ENCODE measurements around the gene FKRP. TPM values are rescaled to one million over a fixed set of nuclear protein-coding genes. Genes with fewer than 3 reads are reported as not detected.
"Not testable (repeated sequence)": the region's sequence is repeated elsewhere in the genome, so short reads cannot be mapped to it uniquely, and the experiment has no call there.

Gene FKRP
- total RNA-seq, 1 donor, result 19.1 TPM

DNA sequence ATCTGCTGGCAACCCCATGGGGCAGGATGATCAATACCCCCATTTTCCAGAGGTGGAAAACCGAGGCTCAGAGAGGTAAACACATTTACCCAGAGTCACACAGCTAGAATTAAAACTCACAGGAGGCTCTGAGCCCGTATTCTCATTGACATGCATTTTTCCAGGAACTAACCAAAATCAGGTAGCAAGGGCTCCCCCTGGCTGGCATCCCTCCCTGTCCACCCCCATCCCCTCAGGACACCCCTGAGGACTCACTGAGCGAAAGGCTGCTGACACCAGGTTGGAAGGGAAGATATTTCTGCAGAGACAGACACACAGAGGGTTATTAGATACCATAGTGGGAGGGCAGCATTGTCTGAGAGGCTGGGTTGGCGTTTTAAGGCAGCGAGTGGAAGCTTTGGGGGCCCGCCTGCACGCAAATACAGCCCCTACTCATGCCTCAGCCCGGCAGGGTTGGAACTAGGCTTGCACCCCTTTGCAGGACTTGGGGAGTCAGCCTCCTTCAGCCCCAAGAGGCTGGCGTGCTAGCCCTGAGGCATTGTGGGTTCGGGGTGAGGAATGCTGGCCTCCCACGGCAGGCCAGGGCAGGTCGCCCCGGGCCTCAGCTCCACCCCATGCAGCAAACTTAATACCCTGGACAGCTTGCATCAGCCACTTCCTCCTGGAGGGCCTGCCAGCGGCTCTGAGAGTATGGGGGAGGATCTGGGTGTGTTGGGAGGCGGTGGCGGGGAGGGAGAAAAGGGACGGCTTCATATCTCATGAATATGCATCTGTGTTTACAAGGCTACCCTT lies 38.6 kb downstream of the FKRP start:
- DNase-seq (ENCODE audit: low read depth in 2 of 3, low spot score in 2 of 3), result peak in 2 of 3 donors; percentile 64 to 73

DNA sequence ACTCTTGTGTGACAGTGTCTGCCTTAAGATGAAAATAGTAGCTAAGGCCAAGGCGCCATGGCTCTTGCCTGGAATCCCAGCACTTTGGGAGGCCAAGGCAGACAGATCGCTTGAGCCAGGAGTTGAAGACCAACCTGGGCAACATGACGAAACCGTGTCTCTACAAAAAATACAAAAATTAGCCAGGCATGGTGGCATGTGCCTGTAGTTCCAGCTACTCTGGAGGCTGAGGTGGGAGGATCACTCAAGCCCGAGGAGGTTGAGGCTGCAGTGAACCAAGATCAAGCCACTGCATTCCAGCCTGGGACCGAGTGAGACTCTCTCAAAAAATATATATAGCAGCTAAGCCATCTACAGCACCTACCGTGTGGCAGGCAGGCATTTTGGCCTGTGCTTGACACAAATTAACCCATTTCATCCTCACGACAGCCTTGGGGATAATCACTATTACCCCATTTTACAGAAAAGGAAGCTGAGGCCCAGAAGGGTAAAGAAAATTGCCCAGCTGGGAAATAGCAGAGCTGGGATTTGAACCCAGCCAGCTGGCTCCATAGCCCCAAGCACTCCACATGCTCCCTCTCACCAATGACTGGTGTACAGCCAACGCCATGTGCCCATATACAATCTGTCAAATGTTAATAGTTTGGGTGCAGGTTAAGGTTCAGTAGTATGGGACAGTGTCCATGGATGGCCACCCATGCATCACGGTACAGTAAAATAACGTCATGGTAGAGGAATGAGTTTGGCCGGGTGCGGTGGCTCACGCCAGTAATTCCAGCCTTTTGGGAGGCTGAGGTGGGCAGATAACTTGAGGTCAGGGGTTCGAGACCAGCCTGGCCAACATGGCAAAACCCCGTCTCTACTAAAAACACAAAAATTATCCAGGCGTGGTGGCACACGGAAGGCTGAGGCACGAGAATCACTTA lies 39.5 kb downstream of the FKRP start:
- DNase-seq (ENCODE audit: low read depth in 2 of 3, low spot score in 2 of 3), result no peak

DNA sequence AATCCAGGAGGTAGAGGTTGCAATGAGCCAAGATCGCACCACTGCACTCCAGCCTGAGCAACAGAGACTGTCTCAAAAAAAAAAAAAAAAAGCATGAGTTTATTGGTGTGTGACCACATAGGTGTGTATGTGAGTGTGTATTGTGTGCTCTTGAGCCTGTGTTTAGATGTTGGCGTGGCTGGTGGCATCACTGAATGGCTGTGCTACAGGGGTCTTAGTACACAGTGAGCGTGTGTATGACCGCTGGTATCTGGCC lies 40.1 kb downstream of the FKRP start:
- no peak for DNase-seq (ENCODE audit: low read depth in 2 of 3, low spot score in 2 of 3)

DNA sequence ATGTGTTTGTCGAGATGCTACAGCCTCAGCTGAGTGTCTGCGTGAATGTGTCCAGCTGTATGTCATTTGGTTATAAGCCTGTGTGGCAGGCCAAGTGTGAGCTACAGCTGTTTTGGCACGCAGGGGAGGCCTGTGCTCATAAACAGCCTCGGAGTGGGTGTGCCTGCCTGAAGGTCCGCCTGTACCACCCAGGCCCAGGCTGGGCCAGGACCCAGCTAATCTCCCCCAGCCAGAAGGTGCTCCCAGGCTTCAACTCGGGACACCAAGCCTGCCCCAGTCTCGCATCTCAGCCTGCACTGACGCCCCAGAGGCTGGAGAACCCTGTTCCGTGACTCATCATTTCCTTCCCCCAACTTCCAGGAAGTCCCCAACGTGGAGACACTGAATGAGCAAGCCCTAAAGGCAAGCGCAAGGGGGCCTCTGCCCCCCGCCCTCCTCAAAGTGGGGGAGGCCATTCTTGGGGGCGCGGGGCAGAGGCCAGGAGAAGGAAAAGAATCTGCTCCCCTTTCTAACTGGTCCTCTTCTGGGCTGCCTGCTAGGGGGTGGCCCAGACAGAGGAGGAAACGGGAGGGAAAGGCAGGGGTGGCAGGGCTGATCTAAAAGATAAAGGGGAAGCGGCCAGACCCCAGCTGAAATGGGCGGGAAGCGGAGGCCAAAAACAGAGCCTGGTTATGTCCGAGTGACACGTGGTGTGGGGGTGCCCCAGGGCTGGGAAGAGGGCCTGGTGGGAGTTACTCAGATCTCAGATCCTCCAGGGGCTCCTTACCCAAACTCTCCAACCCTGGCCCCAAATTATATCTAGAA lies 40.6 kb downstream of the FKRP start:
- DNase-seq (ENCODE audit: low read depth in 2 of 3, low spot score in 2 of 3), result peak in 2 of 3 donors; percentile 86 to 92

DNA sequence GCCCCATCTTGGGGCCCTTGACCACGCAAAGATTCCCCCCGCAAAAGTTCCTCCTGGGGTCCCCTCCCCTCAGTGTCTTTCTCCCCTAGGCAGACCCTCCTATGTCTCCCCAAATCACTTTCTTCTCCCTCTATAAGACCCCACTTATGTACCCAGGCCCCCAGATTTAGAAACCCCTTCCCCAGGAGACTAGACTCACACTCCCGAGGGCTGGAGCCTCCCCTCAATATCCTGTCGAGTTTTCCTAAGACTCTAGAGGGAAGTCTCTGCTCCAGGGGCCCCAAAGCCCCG lies 41.1 kb downstream of the FKRP start:
- no peak for DNase-seq (ENCODE audit: low read depth in 2 of 3, low spot score in 2 of 3)

DNA sequence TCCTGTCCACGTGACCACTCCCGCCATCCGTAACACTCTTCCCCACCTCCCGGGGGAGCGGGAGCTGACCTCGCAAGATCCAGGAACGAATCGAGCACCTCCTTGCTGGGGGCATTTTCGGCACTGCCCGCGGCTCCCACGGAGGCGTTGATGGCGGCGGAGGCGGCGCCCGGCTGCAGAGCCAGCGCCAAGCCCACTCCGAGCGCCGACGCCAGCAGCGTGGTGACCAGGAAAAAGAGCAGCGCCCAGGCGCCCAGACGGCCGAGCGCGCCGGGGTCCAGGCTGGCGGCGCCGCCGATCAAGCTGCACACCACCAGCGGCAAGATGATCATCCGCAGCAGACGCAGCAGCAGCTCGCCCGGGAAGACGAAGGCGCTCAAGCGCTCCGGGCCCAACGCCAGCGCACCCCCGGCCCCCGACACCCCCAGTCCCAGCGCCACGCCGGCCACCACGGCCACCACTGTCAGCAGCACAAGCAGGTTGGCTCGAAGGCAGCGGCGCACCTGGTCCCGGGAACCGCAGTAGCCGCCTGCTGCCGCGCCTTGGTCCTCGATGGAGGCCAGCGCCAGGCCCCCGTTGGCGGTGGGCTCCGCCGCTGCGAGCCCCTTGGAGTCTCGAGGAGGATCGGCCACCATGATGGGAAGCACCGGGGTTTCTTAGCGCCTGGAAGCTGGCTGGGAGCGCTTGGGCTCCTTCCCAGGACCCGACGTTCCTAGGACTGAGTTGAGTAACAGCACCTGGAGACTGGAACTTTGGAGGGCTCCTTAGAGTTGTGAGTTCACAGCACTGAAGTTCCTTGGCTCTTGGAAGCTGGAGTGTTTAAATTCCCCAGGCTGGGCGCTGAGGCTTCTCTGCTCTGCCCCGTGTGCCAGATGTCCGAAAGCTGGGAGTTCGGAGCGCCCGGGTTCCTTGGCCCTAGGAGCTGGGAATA lies 41.7 kb downstream of the FKRP start:
- peak in 1 of 3 donors; percentile 24 for DNase-seq (ENCODE audit: low read depth in 2 of 3, low spot score in 2 of 3)

DNA sequence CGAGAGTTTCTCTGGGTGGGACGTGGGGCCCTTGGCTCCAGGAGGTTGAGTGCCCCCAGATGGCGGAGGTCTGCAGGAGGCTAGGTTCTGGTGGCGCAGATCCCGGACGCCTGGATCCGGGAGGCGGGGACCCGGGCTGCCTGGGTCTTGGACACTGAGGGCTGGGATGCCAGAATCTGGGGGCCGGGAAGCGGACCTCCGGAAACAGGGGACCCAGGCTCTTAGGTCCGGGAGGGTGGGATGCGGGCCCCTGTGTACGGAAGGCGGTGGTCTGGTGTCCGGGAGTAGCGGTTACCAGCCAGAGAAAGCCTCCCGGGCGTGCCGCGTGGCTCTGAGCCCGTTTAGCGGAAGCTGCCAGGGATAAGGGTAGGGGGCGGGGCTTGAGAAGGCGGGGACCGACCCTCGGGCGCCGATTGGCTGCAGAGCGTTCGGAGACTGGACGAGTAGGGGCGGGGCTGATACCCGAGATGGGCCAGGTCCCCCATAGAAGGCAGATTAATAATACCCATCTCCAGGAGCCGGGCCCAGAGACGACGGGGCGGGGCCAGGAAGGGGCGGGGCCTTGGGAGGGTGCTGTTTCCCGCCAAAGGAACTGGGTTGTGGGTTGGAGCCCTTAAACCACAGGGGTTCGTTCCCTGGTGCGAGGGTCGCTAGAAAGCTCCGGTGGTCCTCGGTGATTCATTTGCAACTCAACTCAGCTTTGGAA lies 42.6 kb downstream of the FKRP start, which contains the start of gene SLC1A5:
Gene SLC1A5 (minus strand): TSS at position 333 of the 706 bp plus-strand sequence. CDS start 629 bp downstream, outside the sequence.
- DNase-seq (ENCODE audit: low read depth in 2 of 3, low spot score in 2 of 3), result peak; percentile 76 to 94 (median 94)

DNA sequence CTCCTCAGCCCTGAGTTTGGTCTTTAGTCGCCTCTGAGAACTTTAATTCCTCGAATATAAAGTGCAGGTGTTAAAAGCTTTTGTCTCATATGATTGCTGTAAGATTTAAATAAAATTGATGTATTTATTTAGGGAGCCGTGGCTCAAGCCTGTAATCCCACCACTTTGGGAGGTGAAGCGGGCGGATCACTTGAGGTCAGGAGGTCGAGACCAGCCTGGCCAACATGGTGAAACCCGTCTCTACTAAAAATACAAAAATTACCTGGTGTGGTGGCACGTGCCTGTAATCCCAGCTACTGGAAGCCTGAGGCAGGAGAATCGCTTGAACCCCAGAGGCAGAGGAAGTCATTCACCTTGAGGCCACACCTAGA lies 43.1 kb downstream of the FKRP start:
- DNase-seq (ENCODE audit: low read depth in 2 of 3, low spot score in 2 of 3), result no peak

DNA sequence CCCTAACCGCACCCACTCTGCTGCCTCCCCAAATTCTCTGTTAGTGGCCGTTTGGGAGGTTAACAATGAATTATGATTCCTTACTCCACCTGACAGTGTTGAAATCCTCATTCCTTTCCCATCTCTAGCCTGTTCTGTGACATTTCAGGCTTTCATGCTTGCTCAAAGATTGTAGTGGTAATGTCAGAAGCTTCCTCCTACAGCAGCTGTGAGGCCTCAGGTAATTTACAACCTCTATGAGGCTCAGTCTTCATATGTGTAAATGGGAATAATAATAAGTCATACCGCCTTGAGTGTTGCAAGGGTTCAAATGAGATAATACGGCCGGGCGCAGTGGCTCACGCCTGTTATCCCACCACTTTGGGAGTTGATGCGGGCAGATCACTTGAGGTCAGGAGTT lies 43.5 kb downstream of the FKRP start:
- DNase-seq (ENCODE audit: low read depth in 2 of 3, low spot score in 2 of 3), result no peak

DNA sequence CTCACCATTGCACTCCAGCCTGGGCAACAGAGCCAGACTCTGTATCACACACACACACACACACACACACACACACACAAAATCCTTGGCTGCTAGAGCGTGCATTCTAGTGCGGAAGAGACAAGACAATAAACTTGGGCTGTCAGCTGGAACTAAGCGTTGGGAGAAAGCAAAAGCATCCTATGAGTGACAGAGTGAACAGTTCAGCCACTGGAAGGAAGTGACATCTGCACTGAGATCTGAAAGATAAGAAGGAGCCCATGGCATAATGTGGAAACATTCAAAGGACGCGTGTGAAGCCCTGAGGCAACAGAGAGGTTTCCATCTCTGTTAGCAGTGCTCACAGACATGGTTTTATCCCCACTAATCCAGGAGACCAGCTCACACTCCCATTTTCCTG lies 46.1 kb downstream of the FKRP start:
- DNase-seq (ENCODE audit: low read depth in 2 of 3, low spot score in 2 of 3), result peak in 1 of 3 donors; percentile 73

DNA sequence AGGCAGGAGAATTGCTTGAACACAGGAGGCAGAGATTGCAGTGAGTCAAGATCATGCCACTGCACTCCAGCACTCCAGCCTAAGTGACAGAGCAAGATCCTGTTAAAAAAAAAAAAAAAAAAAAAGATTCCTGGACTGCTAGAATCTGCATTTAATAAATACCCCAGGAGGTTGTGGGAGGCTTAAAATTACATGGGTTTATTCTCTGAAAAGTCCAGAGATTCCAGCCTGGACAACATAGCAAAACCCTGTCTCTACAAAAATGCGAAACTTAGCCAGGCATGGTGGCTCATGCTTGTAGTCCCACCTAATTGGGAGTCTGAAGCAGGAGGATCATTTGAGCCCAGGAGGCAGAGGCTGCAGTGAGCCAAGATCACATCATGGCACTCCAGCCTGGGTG lies 52.0 kb downstream of the FKRP start:
- no peak for DNase-seq (ENCODE audit: low read depth in 2 of 3, low spot score in 2 of 3)

DNA sequence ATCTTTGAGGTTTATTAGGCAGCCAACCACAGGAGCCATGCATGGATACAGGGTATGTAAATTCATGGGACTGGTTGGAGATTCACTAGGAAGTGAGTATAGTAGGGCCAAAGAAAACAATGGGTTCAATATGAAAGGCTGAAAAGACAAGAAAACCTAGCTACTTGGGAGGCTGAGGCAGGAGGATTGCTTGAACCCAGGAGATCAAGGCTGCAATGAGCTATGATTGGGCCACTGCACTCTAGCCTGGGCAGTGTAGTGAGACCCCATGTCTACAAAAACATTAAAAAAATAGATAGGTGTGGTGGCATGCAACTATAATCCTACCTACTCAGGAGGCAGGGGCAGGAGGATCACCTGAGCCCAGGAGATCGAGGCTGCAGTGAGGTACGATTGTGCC lies 52.9 kb downstream of the FKRP start:
- DNase-seq (ENCODE audit: low read depth in 2 of 3, low spot score in 2 of 3), result no peak

DNA sequence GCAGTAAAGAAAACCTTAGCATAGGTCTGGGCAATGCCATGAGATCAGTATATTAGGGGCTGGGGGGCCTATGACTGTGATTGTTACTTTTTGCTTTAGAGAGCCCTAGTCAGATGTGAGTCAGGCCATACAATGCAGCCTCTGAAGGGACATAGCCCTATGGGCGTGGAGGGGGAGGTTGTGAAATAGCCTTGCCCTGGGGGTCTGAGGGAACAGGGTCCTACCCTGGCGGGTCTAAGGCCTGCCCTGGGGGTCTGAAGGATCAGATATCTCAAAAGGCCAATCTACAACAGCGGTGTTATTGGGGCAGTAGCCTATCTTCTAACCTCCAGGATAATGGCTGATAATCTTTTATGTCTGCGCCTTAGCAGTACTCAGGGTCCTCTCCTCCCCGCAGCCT lies 56.3 kb downstream of the FKRP start:
- no peak for DNase-seq (ENCODE audit: low read depth in 2 of 3, low spot score in 2 of 3)

DNA sequence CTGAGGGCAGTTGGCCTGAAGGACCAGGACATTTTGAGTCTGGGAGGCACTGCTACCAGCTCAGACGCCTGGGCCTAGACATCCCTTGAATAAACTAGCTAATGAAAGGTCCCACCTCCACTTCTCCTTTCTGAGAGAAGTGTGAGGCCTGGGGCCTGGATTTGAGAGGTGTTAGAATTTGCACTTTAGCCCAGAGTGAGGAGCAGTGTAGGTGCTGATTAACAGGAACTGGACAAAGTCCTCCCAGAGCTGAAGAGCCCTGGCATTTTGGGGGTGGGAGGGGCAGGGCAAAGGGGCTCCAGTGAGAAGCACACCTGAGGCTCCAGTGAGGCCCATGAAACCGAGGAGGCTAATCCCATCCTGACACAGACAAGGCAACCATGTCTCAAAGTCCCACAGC lies 57.7 kb downstream of the FKRP start:
- no peak for DNase-seq (ENCODE audit: low read depth in 2 of 3, low spot score in 2 of 3)

DNA sequence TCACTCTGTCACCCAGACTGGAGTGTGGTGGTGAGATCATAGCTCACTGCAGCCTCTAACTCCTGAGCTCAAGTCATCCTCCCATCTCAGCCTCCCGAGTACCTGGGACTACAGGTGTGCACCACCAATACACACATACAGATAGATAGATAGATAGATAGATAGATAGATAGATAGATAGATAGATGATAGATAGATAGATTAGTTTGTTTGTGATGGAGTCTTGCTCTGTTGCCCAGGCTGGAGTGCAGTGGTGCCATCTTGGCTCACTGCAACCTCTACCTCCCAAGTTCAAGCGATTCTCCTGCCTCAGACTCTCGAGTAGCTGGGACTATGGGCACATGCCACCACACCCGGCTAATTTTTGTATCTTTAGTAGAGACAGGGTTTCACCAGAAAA lies 58.6 kb downstream of the FKRP start:
- DNase-seq (ENCODE audit: low read depth in 2 of 3, low spot score in 2 of 3), result not testable (repeated sequence)

DNA sequence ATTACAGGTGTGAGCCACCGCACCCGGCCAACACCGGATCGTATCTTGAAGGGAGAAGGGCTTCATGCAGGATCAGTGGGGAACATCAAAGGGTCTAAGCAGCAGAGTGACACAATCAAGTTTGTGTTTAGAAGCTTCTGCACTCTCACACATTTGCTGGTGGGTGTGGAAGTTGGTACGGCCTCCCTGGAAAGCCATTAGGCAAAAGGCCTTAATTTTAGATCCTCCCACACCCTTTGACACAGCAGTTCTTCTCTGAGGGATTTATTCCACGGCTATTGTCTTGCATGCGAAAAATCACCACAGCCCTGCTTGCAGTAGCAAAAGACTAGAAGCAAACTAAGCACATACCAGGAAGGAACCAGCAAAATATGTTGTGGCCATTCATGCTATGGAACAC lies 60.8 kb downstream of the FKRP start:
- no peak for DNase-seq (ENCODE audit: low read depth in 2 of 3, low spot score in 2 of 3)

Data from hematopoietic multipotent progenitor cell (in vitro differentiated cells).